Motor neuron (in vitro differentiated cells): ENCODE results near the gene ST8SIA5. TPM values are rescaled to one million over a fixed set of nuclear protein-coding genes. Genes with fewer than 3 reads are reported as not detected.

Experiments used
- ATAC-seq, 8 experiments: fragments of 200-7000 bp; cut with Tn5 transposase; replicated peaks in 6 of 8; 2 replicates each; pipeline ENCODE4 v1.8.0; 2021; ENCODE audit warnings: mild to moderate bottlenecking in 8 of 8, moderate library complexity in 8 of 8
- H3K27ac ChIP-seq, 2 donors: fragments of 250-450 bp; sonication (Bioruptor Pico); 2 replicates each; pipeline ENCODE4 v1.9.0; 2021; ENCODE audit warnings: antibody characterized with exemption in 2 of 2, mild to moderate bottlenecking in 2 of 2, moderate library complexity in 1 of 2
- H3K4me1 ChIP-seq, 2 donors: fragments of 250-450 bp; sonication (Bioruptor Pico); replicated peaks in 1 of 2; 2 replicates each; pipeline ENCODE4 v1.6.1; 2021; ENCODE audit warnings: antibody characterized with exemption in 2 of 2, mild to moderate bottlenecking in 2 of 2, moderate library complexity in 1 of 2
- H3K4me3 ChIP-seq, 5 donors: fragments of 250-450 bp; sonication (Bioruptor Pico); 2 replicates each; pipeline ENCODE4 v1.9.0; 2021; ENCODE audit warnings: antibody characterized with exemption in 5 of 5, mild to moderate bottlenecking in 5 of 5, moderate library complexity in 4 of 5
- whole genome bisulfite sequencing, 10 experiments: fragments of 450-650 bp; shearing (Covaris generic); methylation state at CpG; one replicate each; pipeline ENCODE4 v1.0.0; 2022; 5-methylcytosine and 5-hydroxymethylcytosine counted together
- in situ Hi-C, 9 experiments: fragments of 400-800 bp; cut with MboI; loops; one replicate each; pipeline ENCODE4 v1.15.0; 2021; ENCODE audit warnings: low sequenced_read_pairs in 9 of 9, low pct_unique_long_range_greater_than_20kb in 2 of 9; ENCODE audit not compliant: unreplicated experiment in 9 of 9
- total RNA-seq, 8 experiments: library from RNA; unstranded; fragments of 300-600 nt; gene quantifications; 2 replicates each; pipeline versions ENCODE4 v1.2.3 to v1.2.4, GENCODE V29; 2022

Gene ST8SIA5
- total RNA-seq, 8 experiments from 2014 or later = 0.10 to 2.8 (median 0.88) TPM

DNA sequence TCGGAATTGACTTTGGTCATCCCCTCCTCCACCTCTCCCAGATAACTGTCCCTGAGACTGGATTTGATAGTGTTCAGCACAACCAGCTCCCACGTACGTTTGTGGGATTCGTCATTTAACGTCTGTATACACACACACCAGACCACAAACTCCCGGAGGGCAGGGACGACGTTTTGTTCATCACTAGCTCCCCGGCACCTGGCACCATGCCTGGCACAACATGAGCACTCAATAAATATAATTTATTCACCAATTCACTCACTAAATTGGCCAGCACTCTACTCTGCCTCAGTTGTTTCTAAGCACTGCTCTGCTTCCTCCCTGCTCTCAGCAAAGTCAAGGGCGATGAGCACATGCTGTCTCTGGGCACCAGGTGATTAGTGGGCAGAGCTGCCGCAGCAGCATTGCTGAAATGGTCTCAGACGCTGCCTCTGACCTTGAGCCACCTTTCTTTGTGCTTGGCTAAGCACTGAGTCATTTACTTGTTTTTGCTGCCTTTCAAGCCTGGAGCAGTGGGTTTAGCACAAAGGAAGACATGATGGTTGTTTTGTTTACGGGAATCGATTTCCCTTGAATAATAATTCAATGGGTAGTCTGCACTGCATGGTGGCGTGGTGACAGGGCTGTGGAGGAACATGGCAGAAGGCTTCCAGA, 80.5 kb downstream of the ST8SIA5 start:
- 2 to 73% (median 43%) methylated on average over 4 to 9 of the region's 15 CpGs; no CpG with 5 or more reads in 2 of the 10 experiments for WGBS, 10 experiments
- Histone ChIP-seq H3K4me1 (peaks cover 16 to 19% of the 10 kb centered on the region in 2 donors), H3K27ac (peak overlapping the region in 1 of 2 donors; percentile 10), H3K4me3 (no peak overlapping the region)
- in situ Hi-C loops = no loop called here
- ATAC-seq = peak in 5 of 8 experiments; percentile 87 to 90 (median 88)

DNA sequence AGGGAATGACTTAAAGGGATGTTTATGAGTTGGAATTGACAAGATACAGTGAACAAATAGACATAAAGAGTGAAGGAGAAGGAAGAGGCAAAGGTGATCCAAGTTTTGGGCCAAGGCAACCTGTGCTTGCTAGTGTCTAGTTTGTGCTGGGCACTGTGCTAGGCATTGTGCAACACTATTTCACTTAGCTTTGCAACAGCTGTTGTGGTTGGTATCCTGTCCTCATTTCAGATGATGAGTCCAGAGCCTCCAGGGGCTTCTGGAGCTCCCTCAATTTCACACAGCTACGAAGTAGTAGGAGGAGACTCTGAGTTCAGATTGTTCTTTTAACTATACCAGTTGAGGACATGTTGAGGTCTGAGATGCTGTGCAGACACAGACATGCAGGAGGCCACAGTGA, 81.7 kb downstream of the ST8SIA5 start:
- Histone ChIP-seq H3K27ac (no peak overlapping the region), H3K4me1 (peaks cover 16 to 19% of the 10 kb centered on the region in 2 donors), H3K4me3 (no peak overlapping the region)
- in situ Hi-C loops = no loop called here
- no peak for ATAC-seq
- 45 to 88% methylated on average over 1 of the region's 1 CpG; no CpG with 5 or more reads in 8 of the 10 experiments for WGBS, 10 experiments

DNA sequence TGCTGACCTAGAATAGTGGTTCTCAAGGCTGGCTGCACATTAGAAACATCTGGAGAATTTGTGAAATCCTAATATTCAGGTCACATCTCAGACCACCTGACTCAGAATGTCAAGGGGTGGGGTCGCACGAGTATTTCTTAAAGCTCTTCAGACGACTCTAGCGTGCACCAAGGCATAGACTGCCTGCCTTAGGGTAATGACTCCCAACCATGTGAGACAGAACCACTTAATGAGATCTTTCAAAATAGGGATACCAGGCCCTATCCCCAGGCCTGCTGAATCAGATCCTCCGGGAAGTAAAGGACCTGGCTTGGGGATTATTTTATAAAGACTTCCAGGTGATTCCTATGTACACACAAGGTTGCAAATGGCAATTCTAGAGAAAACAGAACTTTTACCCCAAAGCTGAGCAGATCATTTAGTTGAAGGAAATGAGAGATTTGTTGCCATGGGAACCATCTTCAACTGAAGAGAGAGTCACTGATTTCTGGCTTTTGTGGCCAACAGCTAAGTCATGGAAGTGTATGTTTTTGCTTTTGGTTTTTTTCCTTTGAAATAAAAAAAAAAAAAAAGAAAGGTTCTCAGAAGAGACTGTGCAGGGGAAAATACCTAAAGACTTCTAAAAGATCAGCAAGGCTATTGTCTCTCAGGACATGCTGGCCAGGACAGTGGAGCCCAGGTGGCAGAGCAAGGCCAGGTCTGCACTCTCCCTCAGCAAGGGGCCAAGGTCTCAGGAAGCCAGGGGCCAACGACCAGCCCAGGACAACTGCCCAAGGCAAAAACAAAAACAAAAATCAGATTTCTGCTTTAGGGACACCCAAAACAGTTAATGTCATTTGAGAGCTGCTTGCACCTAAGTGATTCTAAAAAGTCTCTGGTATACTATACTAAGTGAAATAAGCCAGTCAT, 84.5 kb downstream of the ST8SIA5 start:
- peaks cover 19 to 20% of the 10 kb centered on the region in 2 donors for H3K4me1 ChIP-seq
- no peak overlapping the region for H3K4me3 ChIP-seq
- WGBS, 10 experiments = 0 to 100% (median 15%) methylated on average over 1 to 5 of the region's 6 CpGs; no CpG with 5 or more reads in 2 of the 10 experiments
- in situ Hi-C loops = loop anchor here (25.0 kb wide), 3 partner anchors 385 to 535 kb away; a partner anchor contains a TSS
- H3K27ac ChIP-seq = no peak overlapping the region
- ATAC-seq = no peak

DNA sequence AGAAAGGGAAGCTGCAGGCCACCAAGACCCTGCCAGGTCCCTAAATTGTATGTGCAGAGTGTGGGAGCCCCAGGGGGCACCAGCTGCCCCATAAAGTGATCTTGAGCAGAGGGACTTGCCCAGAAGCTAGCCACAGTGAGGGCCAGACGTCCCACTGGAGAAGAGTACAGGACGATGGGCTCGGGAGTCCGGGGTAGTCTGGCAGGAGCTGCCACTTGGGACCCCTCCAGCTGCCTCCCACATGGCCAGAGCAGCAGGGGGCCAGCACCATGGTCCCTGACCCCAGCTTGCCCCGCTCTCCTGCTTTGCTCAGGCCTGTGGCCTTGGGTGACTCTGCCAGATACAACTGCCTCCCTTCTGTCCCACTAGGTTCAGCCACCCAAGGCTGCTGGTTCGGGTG, 88.2 kb downstream of the ST8SIA5 start:
- peak in 1 of 8 experiments; percentile 12 for ATAC-seq
- Histone ChIP-seq H3K4me1 (peaks cover under 1 to 5% of the 10 kb centered on the region in 2 donors), H3K4me3 (no peak overlapping the region), H3K27ac (no peak overlapping the region)
- in situ Hi-C loops = loop anchor here (10.0 to 25.0 kb wide), 4 partner anchors 381 to 531 kb away; a partner anchor contains a TSS
- 47 to 100% (median 87%) methylated on average over 1 to 4 of the region's 6 CpGs; no CpG with 5 or more reads in 6 of the 10 experiments for WGBS, 10 experiments

DNA sequence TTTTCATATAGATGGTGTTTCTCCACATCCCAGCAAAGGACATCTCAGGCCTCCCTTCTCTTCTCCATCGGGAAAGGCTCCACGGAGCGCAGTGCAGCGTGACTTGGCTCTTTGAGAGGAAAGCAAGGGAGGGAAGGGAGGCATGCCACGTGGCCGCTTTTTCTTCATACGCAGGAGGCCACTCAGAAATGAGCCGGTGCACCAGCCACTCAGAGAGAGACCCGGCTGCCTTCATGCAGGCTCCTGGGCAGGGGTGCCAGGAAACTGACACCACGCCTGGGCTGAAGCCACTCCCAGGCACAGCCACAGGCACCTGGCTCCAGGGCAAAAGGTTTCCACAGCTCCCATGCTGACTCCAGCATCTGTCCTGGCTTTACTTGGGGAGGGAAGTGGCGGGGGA, 88.7 kb downstream of the ST8SIA5 start:
- 29 to 82% (median 40%) methylated on average over 3 to 5 of the region's 11 CpGs; no CpG with 5 or more reads in 5 of the 10 experiments for WGBS, 10 experiments
- Histone ChIP-seq H3K4me3 (no peak overlapping the region), H3K27ac (no peak overlapping the region), H3K4me1 (peaks cover 0 to 5% of the 10 kb centered on the region in 2 donors)
- peak in 4 of 8 experiments; percentile 9 to 59 (median 42) for ATAC-seq
- in situ Hi-C loops = loop anchor here (10.0 to 25.0 kb wide), 4 partner anchors 381 to 531 kb away; a partner anchor contains a TSS

DNA sequence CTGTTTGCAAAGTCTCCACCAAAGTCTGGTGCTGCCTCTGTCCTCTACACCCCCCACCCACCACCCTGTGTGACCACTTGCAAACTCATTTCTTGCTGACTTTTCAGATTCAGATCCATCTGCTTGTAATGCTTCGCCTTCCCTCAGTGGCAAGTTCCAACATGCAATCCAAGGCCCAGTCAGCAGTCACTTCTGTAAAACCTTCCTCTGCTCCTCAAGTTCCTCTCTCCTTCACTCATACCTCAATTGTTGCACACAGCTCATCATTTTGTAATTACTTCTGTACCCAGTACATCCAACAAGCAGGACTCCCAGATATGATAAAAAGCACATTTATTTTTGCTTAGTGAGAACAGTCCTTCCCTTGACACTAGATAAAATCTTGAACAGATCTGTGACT, 93.3 kb downstream of the ST8SIA5 start:
- 0 to 100% (median 75%) methylated on average over 1 of the region's 1 CpG; no CpG with 5 or more reads in 4 of the 10 experiments for WGBS, 10 experiments
- Histone ChIP-seq H3K27ac (no peak overlapping the region), H3K4me1 (peaks cover 4 to 5% of the 10 kb centered on the region in 2 donors), H3K4me3 (no peak overlapping the region)
- no peak for ATAC-seq
- in situ Hi-C loops = loop anchor here (10.0 to 25.0 kb wide), 4 partner anchors 376 to 526 kb away; a partner anchor contains a TSS

DNA sequence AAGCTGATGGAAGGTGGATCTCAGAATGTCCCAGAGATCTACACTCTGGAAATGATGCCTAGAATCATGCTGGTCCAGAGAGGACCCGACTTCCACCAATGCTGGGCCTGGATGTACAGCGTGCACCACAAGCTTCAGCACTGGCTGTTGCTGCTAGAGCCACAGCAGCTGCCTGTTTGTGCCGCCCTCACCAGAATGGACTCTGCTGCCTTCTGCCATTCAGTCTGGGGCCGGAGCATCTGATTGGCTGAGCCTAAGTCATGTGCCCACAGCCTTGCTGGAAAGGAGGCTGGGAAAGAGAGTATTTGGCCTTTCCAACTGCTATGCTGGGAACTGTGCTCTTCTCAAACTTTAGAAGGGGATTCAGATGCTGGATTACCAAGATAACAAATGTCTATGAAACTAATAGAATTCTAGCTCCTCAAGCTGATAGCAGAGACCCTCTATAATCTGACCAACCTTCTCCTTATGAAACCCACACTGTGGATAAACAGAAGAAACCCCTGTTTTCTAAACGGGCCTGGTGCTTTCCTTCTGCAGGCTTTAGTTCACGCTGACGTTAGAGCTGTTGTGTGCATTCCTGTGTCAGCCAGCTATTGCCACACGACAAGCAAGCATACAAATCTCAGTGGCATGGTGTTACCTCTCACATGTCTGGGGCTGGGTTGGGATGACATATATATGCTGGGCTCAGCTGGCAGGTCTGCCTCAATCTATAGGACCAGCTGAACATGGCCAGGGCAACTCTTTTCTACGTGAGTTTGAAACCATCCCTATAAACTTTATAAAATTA, 95.7 kb downstream of the ST8SIA5 start:
- no peak overlapping the region for H3K27ac ChIP-seq
- in situ Hi-C loops = loop anchor here (10.0 to 25.0 kb wide), 4 partner anchors 374 to 524 kb away; a partner anchor contains a TSS
- ATAC-seq = peak; percentile 8 to 85 (median 65)
- peaks cover 0 to 4% of the 10 kb centered on the region in 2 donors for H3K4me1 ChIP-seq
- no peak overlapping the region for H3K4me3 ChIP-seq
- 26 to 83% (median 68%) methylated on average over 1 to 5 of the region's 9 CpGs; no CpG with 5 or more reads in 3 of the 10 experiments for WGBS, 10 experiments

DNA sequence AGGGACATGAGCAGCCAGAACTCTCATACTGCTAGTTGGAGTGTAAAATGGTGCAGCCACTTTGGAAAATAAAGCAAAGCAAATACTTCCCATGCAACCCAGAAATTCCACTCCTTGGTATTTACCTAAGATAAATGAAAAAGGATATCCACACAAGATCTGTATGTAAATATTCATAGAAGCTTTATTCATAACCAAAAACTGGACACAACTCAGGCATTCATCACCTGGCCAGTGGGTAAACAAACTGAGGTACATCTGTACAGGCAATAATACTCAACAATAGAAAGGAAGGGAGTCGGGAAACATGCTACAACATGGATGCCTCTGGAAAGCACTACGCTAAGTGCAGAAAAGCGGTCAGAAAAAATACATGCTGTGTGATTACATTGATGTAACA, 97.4 kb downstream of the ST8SIA5 start:
- no peak overlapping the region for H3K4me3 ChIP-seq
- peaks cover 0 to 4% of the 10 kb centered on the region in 2 donors for H3K4me1 ChIP-seq
- WGBS, 10 experiments = 60 to 100% (median 94%) methylated on average over 1 to 3 of the region's 3 CpGs; no CpG with 5 or more reads in 3 of the 10 experiments
- in situ Hi-C loops = loop anchor here (10.0 to 25.0 kb wide), 5 partner anchors 372 to 522 kb away; a partner anchor contains a TSS
- no peak overlapping the region for H3K27ac ChIP-seq
- no peak for ATAC-seq

DNA sequence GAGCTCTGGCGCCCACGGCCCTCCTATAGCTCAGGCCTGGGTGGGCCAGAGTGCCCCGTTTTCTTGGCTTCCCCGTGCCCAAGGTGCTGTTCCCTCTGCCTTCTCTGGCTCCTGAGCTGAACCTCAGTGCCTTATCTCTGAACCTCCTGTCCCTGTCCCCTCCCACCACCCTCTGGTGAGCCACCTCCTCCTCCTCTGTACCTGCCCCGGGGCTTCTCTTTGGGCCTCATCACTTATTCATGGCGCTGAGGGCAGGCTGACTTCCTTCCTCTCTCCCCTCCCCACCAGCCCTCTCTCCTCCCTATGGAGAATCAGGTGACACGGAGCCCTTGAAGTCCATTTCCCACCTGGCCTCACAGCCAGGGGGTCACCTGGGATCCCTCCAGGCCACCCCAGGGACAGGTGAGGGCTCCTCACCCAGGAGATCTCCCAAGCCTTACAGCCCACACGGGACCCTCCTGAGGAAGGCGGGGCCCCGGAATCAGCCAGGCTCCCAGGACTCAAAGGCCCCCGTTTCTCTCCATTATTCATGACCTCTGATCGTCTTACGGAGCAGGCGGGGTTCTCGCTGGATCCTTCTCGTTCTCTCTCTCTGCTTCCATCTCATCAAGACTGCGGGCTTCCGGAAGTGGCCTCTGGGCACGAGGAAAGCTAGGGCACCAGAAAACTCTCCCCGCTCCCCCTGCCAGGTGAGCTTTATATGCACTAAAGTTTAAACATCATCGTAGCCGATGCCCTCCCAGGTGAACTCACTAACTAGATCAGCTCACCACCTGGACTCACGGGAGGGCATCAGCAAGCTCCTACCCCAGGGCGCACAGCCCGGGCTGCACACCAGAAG, 99.5 kb downstream of the ST8SIA5 start, which contains the start of gene LOXHD1:
Gene LOXHD1 (minus strand): TSS at position 106 of the 841 bp plus-strand sequence. CDS start 187 bp downstream, outside the sequence.
- in situ Hi-C loops = loop anchor here (10.0 to 25.0 kb wide), 5 partner anchors 370 to 520 kb away; a partner anchor contains a TSS
- WGBS, 10 experiments = 20 to 90% (median 85%) methylated on average over 1 to 15 of the region's 25 CpGs; no CpG with 5 or more reads in 3 of the 10 experiments

DNA sequence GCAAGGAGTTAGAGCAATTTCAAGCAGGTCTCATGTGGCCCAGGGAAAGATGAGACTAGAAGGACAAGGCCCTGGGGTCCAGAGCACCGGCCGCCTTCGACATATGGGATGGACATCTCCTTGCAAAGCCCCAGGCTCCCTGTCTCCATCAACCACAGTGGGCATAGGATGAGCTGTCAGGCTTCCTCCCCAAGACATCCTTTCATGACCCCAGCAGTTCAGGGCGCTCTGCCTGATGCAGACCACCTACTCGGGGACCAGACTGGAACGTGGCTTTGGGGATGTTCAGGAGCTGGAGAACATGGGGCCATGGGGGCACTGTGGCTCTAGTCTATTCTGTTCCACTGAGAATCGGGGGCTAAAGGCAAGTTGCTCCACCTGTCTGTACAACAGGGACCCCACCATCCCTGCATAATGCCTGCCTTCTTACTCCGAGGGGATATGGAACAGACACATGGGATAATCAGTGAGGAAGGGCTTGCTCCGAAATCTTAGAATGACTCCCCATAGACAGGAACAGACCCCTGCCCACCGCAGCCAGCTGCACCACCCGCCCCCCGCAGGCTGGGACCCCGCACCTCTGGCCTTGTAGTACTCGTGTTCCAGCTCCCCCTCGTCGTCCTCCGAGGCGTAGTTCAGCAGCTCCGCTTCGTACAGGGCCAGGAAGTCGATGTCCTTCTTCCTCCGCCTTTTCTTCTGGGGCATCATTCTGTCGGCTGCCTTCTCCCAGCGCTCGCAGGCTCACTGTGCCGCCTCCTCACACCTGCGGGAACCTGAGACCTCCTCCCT, 100.3 kb downstream of the ST8SIA5 start:
- in situ Hi-C loops = loop anchor here (10.0 to 25.0 kb wide), 5 partner anchors 369 to 519 kb away; a partner anchor contains a TSS

More for the DNA sequence above, 99.5 kb downstream of the ST8SIA5 start, which contains the start of gene LOXHD1:
- Histone ChIP-seq H3K27ac (no peak within 1 kb of the TSS), H3K4me1 (peaks cover 0 to 4% of the 10 kb centered on the region in 2 donors), H3K4me3 (no peak within 1 kb of the TSS)
- ATAC-seq = no peak

DNA sequence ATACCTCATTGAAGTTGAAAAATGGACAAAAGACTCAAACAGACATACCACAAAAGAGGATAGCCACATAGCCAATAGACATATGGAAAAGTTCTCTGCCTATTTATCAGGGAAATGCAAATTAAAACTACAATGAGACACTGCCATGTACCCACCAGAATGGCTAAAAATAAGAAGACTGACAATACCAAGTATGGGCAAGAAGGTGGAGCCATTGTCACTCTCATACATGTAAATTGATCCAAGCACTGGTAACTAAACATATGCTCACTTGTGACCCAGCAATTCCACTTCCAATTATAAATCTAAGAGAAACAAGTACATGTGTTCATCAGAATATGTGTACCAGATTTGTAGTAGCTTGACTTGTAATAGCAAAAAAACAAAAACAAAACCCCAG, 104.5 kb downstream of the ST8SIA5 start:
- peak in 2 of 8 experiments; percentile 38 to 53 for ATAC-seq
- Histone ChIP-seq H3K27ac (no peak overlapping the region), H3K4me3 (no peak overlapping the region), H3K4me1 (no peaks in the 10 kb centered on the region)
- in situ Hi-C loops = loop anchor here (10.0 to 25.0 kb wide), 5 partner anchors 365 to 515 kb away; a partner anchor contains a TSS

More for the DNA sequence above, 100.3 kb downstream of the ST8SIA5 start:
- H3K4me3 ChIP-seq = no peak overlapping the region
- no peak for ATAC-seq
- H3K4me1 ChIP-seq = peaks cover 0 to 4% of the 10 kb centered on the region in 2 donors
- WGBS, 10 experiments = 81 to 100% (median 92%) methylated on average over 1 to 3 of the region's 27 CpGs; no CpG with 5 or more reads in 4 of the 10 experiments
- H3K27ac ChIP-seq = no peak overlapping the region
